RPMI7951 (cell line): ENCODE data around the gene WDR18. TPM values are rescaled to one million over a fixed set of nuclear protein-coding genes. Genes with fewer than 3 reads are reported as not detected.
"Not testable (repeated sequence)": the region's sequence is repeated elsewhere in the genome, so short reads cannot be mapped to it uniquely, and the experiment has no call there.

Source experiments
- DNase-seq: peaks from one replicate; pipeline ENCODE4 v3.0.0-alpha.2; 2012; ENCODE audit warnings: low read depth
- total RNA-seq: library from RNA; depleted of rRNA; stranded (reverse); fragments of >200 nt; shearing (Covaris generic); gene quantifications from 2 replicates; pipeline ENCODE4 v1.2.3, GENCODE V29; 2014

Gene WDR18
- total RNA-seq, 1 experiment from 2014 or later, result 47.7 TPM

- no peak for DNase-seq
These were observed 35.4 kb downstream of the WDR18 start for GRCh38 chr19:1019616-1019961.

GRCh38 chr19:1019980-1020867 is 36.1 kb downstream of the WDR18 start:
- DNase-seq, result no peak

- DNase-seq, result peak; percentile 96
These were observed 36.8 kb downstream of the WDR18 start, which contains the start of gene TMEM259 for GRCh38 chr19:1020868-1021425. TMEM259 (minus strand) TSS chr19:1021123; CDS start chr19:1020996, 127 bp downstream.

- not testable (repeated sequence) for DNase-seq
These were observed 39.7 kb downstream of the WDR18 start for GRCh38 chr19:1023883-1024188.

- DNase-seq, result not testable (repeated sequence)
These were observed 40.9 kb downstream of the WDR18 start for GRCh38 chr19:1025080-1025479.

GRCh38 chr19:1025960-1026782 is 42.0 kb downstream of the WDR18 start, which contains the start of gene CNN2:
CNN2 (plus strand) TSS chr19:1026608; CDS start chr19:1026662, 54 bp downstream.
- DNase-seq, result peak; percentile 85

GRCh38 chr19:1026783-1027649 is 42.9 kb downstream of the WDR18 start:
- DNase-seq, result peak; percentile 53

- DNase-seq, result no peak
These were observed 43.5 kb downstream of the WDR18 start for GRCh38 chr19:1027650-1028061.

GRCh38 chr19:1028062-1028926 is 44.1 kb downstream of the WDR18 start:
- DNase-seq, result peak; percentile 98

- no peak for DNase-seq
These were observed 48.2 kb downstream of the WDR18 start for GRCh38 chr19:1032264-1032867.

- DNase-seq, result no peak
These were observed 52.0 kb downstream of the WDR18 start for GRCh38 chr19:1035998-1036621.

GRCh38 chr19:1037621-1038064 is 53.5 kb downstream of the WDR18 start:
- DNase-seq, result no peak

- DNase-seq, result no peak
These were observed 55.0 kb downstream of the WDR18 start for GRCh38 chr19:1038978-1039645.

GRCh38 chr19:1039646-1040475 is 55.7 kb downstream of the WDR18 start, which contains the start of gene ABCA7:
ABCA7 (plus strand) TSS chr19:1040107; CDS start chr19:1041362, 1,255 bp downstream.
- peak; percentile 96 for DNase-seq

- DNase-seq, result peak; percentile 97
These were observed 56.5 kb downstream of the WDR18 start for GRCh38 chr19:1040476-1041271.

- no peak for DNase-seq
These were observed 57.2 kb downstream of the WDR18 start for GRCh38 chr19:1041272-1041834.
